GM19025 (cell line): ENCODE measurements around the gene FGR.

Experiments
- ATAC-seq: cut with Tn5 transposase; IDR thresholded peaks from one replicate; pipeline ENCODE4 v1.9.1; 2021; ENCODE audit warnings: mild to moderate bottlenecking, low read depth, moderate library complexity; ENCODE audit not compliant: unreplicated experiment

The FGR gene

GRCh38 chr1:27591622-27592021 lies 43.4 kb downstream of the FGR start:
- no peak for ATAC-seq

GRCh38 chr1:27590917-27591508 lies 44.0 kb downstream of the FGR start:
- no peak for ATAC-seq

GRCh38 chr1:27589841-27590426 lies 45.1 kb downstream of the FGR start:
- no peak for ATAC-seq

- ATAC-seq: no peak
Measured at GRCh38 chr1:27589441-27589840, 45.5 kb downstream of the FGR start.

- ATAC-seq: no peak
Measured at GRCh38 chr1:27588256-27589232, 46.4 kb downstream of the FGR start.

- no peak for ATAC-seq
Measured at GRCh38 chr1:27585684-27586083, 49.3 kb downstream of the FGR start.

GRCh38 chr1:27584453-27584852 lies 50.5 kb downstream of the FGR start:
- no peak for ATAC-seq

GRCh38 chr1:27583479-27583878 lies 51.5 kb downstream of the FGR start:
- no peak for ATAC-seq

- no peak for ATAC-seq
Measured at GRCh38 chr1:27581823-27582243, 53.2 kb downstream of the FGR start.

GRCh38 chr1:27577504-27578188 lies 57.3 kb downstream of the FGR start:
- no peak for ATAC-seq

GRCh38 chr1:27576806-27577227 lies 58.2 kb downstream of the FGR start:
- ATAC-seq: no peak

GRCh38 chr1:27575840-27576331 lies 59.1 kb downstream of the FGR start:
- ATAC-seq: no peak

- ATAC-seq: no peak
Measured at GRCh38 chr1:27574871-27575831, 59.8 kb downstream of the FGR start.

- no peak for ATAC-seq
Measured at GRCh38 chr1:27574001-27574781, 60.8 kb downstream of the FGR start.

- no peak for ATAC-seq
Measured at GRCh38 chr1:27572679-27573426, 62.1 kb downstream of the FGR start.

GRCh38 chr1:27572019-27572678 lies 62.8 kb downstream of the FGR start:
- ATAC-seq: no peak

GRCh38 chr1:27571439-27572018 lies 63.5 kb downstream of the FGR start:
- ATAC-seq: no peak
